ENCODE measurements around the gene SLC16A5.

GRCh38 chr17:75109046-75109406, 21.3 kb downstream of the SLC16A5 start:
- TF ChIP-seq POLR2A (IDR thresholded peaks at IDR 0.05): no peak
- TF ChIP-seq CTCF (IDR thresholded peaks at IDR 0.05): no peak
